Left renal pelvis (tissue), 4 donors: Measurements from ENCODE around the gene JTB. TPM values are rescaled to one million over a fixed set of nuclear protein-coding genes. Genes with fewer than 3 reads are reported as not detected.

Experiments used
- DNase-seq, 4 donors: peaks; one replicate each; pipeline ENCODE4 v3.0.0-alpha.2; 2013; ENCODE audit warnings: low read depth in 4 of 4, low spot score in 3 of 4
- polyA plus RNA-seq, 4 donors: library from polyadenylated mRNA; unstranded; fragments of 120-200 nt; gene quantifications; one replicate each; pipeline ENCODE4 v1.2.1, GENCODE V29; 2013; ENCODE audit not compliant: insufficient read length in 4 of 4

The JTB gene
- polyA plus RNA-seq, 4 donors, result 104 to 111 (median 108) TPM

- no peak for DNase-seq
Observed at GRCh38 chr1:153956997-153957715, 20.3 kb downstream of the JTB start.

- DNase-seq, result no peak
Observed at GRCh38 chr1:153954826-153955225, 22.6 kb downstream of the JTB start.

GRCh38 chr1:153953859-153954365 lies 23.6 kb downstream of the JTB start:
- DNase-seq, result no peak

- no peak for DNase-seq
Observed at GRCh38 chr1:153951801-153952200, 25.7 kb downstream of the JTB start.

- DNase-seq, result no peak
Observed at GRCh38 chr1:153951183-153951582, 26.3 kb downstream of the JTB start.

GRCh38 chr1:153946622-153947241 lies 30.7 kb downstream of the JTB start, which contains the start of gene DENND4B:
Gene DENND4B, minus strand, starts transcription at chr1:153946718. Its CDS starts 2,344 bp downstream, at chr1:153944374.
- no peak for DNase-seq

- DNase-seq, result no peak
Observed at GRCh38 chr1:153945795-153946621, 31.5 kb downstream of the JTB start.

- DNase-seq, result no peak
Observed at GRCh38 chr1:153945131-153945794, 32.2 kb downstream of the JTB start.

GRCh38 chr1:153944827-153945117 lies 32.7 kb downstream of the JTB start:
- DNase-seq, result no peak

GRCh38 chr1:153944005-153944826 lies 33.3 kb downstream of the JTB start:
- DNase-seq, result no peak

GRCh38 chr1:153942766-153943549 lies 34.5 kb downstream of the JTB start:
- DNase-seq, result no peak

- no peak for DNase-seq
Observed at GRCh38 chr1:153941826-153942725, 35.4 kb downstream of the JTB start.

GRCh38 chr1:153940756-153941155 lies 36.7 kb downstream of the JTB start:
- no peak for DNase-seq

- DNase-seq, result no peak
Observed at GRCh38 chr1:153939476-153939875, 38.0 kb downstream of the JTB start.

- DNase-seq, result no peak
Observed at GRCh38 chr1:153938996-153939395, 38.5 kb downstream of the JTB start.

- DNase-seq, result no peak
Observed at GRCh38 chr1:153937331-153937730, 40.1 kb downstream of the JTB start.

GRCh38 chr1:153936011-153936802 lies 41.3 kb downstream of the JTB start:
- DNase-seq, result no peak
